Caki2 (cell line): ENCODE measurements around the gene CEP152. TPM values are rescaled to one million over a fixed set of nuclear protein-coding genes. Genes with fewer than 3 reads are reported as not detected.
"Not testable (repeated sequence)": the region's sequence is repeated elsewhere in the genome, so short reads cannot be mapped to it uniquely, and the experiment has no call there.

ENCODE experiments used
- DNase-seq: peaks from one replicate; pipeline ENCODE4 v3.0.0-alpha.2; 2015; ENCODE audit warnings: low read depth
- in situ Hi-C: cut with HindIII; loops from 2 replicates; pipeline ENCODE4 v1.10.0; 2016; ENCODE audit warnings: low sequenced_read_pairs, low pct_unique_long_range_greater_than_20kb, mixed read lengths
- total RNA-seq: library from RNA; depleted of rRNA; stranded (reverse); fragments of >200 nt; shearing (Covaris generic); gene quantifications from 2 replicates; pipeline ENCODE4 v1.2.3, GENCODE V29; 2014; ENCODE audit warnings: low replicate concordance; rRNA removed

Gene CEP152
- total RNA-seq = 2.2 and 5.2 TPM in 2 replicates

GRCh38 chr15:48810414-48811324 is at the start of gene CEP152:
CEP152 (minus strand) TSS chr15:48811069; CDS start chr15:48805649, 5,420 bp downstream.
- DNase-seq = peak; percentile 98
- in situ Hi-C loops = no loop called here

GRCh38 chr15:48859426-48859825 is 48.6 kb upstream of the CEP152 start:
- in situ Hi-C loops = no loop called here
- no peak for DNase-seq

GRCh38 chr15:48858401-48858800 is 47.5 kb upstream of the CEP152 start:
- DNase-seq = peak; percentile 65
- in situ Hi-C loops = no loop called here

GRCh38 chr15:48856942-48857341 is 46.1 kb upstream of the CEP152 start:
- in situ Hi-C loops = no loop called here
- no peak for DNase-seq

- in situ Hi-C loops = no loop called here
- DNase-seq = peak; percentile 65
These were observed 44.9 kb upstream of the CEP152 start for GRCh38 chr15:48855501-48856440.

GRCh38 chr15:48854434-48854833 is 43.6 kb upstream of the CEP152 start:
- in situ Hi-C loops = not testable (repeated sequence)

GRCh38 chr15:48851956-48852355 is 41.1 kb upstream of the CEP152 start:
- DNase-seq = no peak
- in situ Hi-C loops = no loop called here

More at GRCh38 chr15:48854434-48854833, 43.6 kb upstream of the CEP152 start:
- not testable (repeated sequence) for DNase-seq

GRCh38 chr15:48850648-48851047 is 39.8 kb upstream of the CEP152 start:
- in situ Hi-C loops = no loop called here
- DNase-seq = no peak

GRCh38 chr15:48845123-48845522 is 34.3 kb upstream of the CEP152 start:
- in situ Hi-C loops = no loop called here
- no peak for DNase-seq

- no peak for DNase-seq
- in situ Hi-C loops = no loop called here
These were observed 31.6 kb upstream of the CEP152 start for GRCh38 chr15:48842501-48842900.

- in situ Hi-C loops = no loop called here
These were observed 23.9 kb upstream of the CEP152 start for GRCh38 chr15:48834756-48835155.

GRCh38 chr15:48833526-48834239 is 22.8 kb upstream of the CEP152 start:
- in situ Hi-C loops = no loop called here
- DNase-seq = no peak

More at GRCh38 chr15:48834756-48835155, 23.9 kb upstream of the CEP152 start:
- no peak for DNase-seq

- in situ Hi-C loops = no loop called here
- DNase-seq = no peak
These were observed 21.8 kb upstream of the CEP152 start for GRCh38 chr15:48832648-48833047.

- in situ Hi-C loops = no loop called here
- DNase-seq = no peak
These were observed 18.0 kb upstream of the CEP152 start for GRCh38 chr15:48828906-48829305.

- no peak for DNase-seq
- in situ Hi-C loops = no loop called here
These were observed 17.6 kb upstream of the CEP152 start for GRCh38 chr15:48828471-48828870.

GRCh38 chr15:48825075-48825474 is 14.2 kb upstream of the CEP152 start:
- DNase-seq = no peak
- in situ Hi-C loops = no loop called here

- in situ Hi-C loops = no loop called here
- DNase-seq = no peak
These were observed 12.8 kb upstream of the CEP152 start for GRCh38 chr15:48823706-48824105.

- DNase-seq = no peak
- in situ Hi-C loops = no loop called here
These were observed 12.4 kb upstream of the CEP152 start for GRCh38 chr15:48823237-48823636.
